NCI-H748 (cell line): ENCODE data around the gene GRIK3.

Source experiments
- DNase-seq: peaks from one replicate; lab custom pipeline; 2025; ENCODE audit not compliant: unreplicated experiment; lab: John Stamatoyannopoulos, UW

Gene GRIK3

GRCh38 chr1:36982709-36983108 is 51.6 kb downstream of the GRIK3 start:
- DNase-seq: no peak

DNA sequence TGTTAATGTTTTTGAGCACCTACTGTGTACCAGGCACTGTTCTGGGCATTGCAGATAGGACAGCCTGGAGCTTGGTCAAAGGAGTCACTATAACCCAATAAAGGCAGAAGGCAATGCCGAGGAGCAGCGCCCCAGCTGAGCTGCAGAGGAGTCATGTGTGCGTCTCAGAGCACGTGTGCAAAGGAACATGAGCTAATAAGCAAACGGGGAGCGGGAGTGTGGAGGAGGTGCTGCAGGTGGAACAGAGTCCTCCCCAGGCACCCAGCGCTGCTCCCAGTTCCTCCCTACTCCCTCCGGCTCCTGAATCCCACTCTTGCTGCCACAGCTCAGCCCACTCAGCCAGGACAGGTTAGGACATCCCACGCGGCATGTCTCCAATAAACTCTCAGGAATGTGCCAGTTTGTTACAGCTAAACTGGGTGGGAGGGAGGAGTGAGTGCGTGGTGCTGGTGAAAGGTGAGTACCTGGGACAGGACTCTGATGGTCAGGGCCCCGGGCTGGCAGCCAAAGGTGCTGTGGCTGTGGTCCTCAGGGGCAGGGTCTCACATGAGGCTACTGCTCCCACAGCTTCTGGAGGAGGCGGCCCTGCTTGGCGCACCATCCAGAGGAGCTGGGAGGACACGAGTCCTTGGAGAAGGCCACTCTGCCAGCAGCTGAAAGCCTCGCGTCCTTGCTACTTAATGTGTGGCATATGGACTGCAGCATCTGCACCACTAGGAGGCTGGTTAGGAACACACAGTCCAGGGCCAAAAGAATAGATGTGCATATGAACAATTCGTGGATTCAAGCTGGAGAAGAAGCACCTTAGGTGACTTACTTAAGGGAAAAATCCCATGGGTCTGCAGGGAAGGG is 52.3 kb downstream of the GRIK3 start:
- DNase-seq: no peak

DNA sequence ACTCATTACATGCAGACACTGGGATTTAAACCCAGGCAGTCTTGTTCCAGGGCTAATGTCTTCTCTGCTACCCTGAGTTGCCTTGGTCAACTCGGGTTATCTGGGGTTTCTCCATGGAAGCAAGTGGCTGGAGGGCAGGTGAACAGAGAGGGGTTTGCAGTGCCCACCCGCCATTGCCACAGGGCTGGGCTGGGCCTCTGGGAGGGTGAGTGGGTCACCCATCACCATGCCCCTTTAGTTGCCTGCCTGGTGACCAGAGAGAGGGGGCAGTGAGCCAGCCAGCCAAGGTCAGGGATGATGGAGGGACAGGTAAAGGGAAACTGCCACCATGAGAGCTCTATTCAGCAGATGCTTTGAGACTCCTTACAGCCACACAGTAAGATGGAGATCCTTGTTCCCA is 53.2 kb downstream of the GRIK3 start:
- DNase-seq: no peak

GRCh38 chr1:36977731-36978406 is 56.4 kb downstream of the GRIK3 start:
- no peak for DNase-seq

DNA sequence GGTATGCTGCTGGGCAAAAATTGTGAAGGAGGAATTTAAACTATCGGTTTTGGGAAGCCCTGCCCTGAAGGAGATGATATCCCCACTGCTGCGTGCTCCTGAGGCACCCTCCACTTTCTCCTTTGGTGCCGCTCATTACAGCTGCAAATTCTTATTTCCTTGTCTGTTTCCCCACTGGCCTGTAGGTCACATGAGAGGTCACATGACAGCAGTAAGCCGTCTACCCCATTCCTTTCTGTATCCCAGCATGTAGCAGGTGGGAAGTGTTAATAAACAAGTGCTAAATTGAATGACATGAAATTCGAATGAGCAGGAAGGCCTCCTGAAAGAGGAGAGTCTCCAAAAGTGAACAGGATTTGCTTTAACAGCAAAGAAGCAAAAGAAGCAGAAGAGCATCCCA is 58.7 kb downstream of the GRIK3 start:
- DNase-seq: no peak

DNA sequence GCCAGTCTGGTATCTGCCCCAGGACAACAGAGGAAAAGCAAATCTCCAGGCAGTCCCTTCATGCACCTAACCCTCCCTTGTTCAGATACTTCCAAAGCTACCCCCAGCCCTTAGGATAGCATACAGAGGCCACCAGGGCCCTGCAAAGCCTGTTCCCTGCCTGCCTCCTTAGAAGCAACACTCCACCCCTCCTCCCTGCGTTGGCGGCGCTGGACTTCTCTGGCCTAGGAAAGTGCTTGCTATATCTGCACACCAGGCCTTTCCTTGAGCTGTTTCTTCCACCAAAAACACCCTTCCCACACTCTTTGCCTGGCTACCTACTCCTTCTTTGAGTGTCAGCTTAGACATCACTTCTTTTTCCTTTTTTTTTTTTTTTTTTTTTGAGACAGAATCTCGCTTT is 61.3 kb downstream of the GRIK3 start:
- DNase-seq: no peak

DNA sequence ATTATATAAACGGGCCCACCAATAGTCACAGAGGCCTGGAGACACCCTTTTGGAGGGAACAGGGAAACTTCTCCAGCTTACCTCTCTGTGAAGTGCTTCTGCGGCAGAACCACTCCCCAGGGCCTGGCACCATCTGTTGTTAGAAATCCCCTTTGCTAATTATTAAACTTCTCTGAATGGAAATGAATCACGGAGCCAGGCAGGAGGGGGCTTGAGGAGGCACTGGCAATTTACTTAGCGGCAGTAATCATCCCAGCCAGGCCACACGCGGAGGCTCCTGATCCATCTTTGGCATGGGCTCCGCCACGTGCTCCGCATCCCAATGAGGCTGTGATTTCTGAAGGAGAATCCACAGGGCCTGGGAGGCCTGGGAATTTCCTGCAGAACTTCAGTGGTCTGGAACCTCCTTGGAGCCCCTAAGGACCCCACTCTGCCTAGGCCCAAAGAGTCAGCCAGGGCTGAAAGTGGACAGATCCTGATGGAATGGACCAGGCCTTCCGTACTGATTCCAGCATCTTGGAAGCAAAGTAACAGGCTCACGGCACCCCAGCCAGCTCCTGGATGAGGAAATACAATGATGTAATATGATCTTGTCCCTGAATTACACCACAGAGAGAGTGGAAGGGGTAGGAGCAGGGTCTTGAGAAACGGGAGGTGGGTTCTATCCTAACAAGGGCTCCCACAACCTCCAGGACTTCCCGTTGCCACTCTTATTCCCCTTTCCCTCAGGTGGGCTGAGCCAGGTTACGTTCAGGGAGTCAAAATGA is 62.3 kb downstream of the GRIK3 start:
- peak; percentile 32 for DNase-seq

- peak; percentile 97 for DNase-seq
These were observed 65.6 kb downstream of the GRIK3 start for GRCh38 chr1:36968730-36969129.

GRCh38 chr1:36966242-36966641 is 68.1 kb downstream of the GRIK3 start:
- no peak for DNase-seq

DNA sequence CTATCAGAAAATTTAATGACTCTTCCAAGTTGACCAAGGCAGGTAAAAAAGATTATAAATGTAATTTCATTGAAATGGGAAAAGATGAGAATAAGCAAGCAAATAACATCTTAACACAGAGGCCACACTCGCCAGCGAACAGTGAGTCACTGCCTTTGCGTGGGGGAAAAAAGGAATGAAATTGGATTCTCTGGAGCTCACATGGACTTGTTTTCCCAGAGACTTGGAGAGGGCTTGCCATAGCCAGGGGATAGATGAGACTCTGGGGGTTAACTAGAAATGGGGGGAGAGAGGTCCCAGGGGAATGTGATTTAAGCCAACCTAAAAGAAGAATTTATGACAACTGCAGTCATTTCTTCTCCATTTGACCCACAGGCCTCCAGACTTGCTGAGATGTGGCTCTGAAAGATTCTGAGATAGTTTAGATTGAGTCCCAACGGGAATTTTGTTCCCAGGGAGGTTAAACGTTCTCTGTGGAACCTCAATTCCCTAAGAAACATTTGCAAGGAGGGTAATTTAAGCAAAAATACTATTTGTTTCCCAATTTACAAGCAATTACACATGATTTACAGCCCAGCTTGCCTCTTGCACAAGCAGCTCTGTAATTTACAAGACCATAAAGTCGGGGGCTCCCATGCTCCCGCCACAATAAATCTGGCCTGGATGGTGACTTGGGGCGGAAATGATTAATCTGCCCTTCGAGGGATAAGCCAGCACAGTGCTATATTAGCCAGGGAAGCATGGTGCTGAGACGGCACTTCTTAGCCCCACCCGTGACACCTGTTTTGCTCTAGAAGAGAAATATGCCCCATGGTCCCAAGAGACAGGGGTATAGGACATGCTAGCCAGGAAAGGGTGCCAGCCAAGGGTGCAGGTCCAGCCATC is 68.8 kb downstream of the GRIK3 start:
- DNase-seq: no peak

- DNase-seq: peak; percentile 8
These were observed 69.5 kb downstream of the GRIK3 start for GRCh38 chr1:36964830-36965229.

- no peak for DNase-seq
These were observed 71.3 kb downstream of the GRIK3 start for GRCh38 chr1:36963006-36963405.

GRCh38 chr1:36961062-36961615 is 73.2 kb downstream of the GRIK3 start:
- no peak for DNase-seq

DNA sequence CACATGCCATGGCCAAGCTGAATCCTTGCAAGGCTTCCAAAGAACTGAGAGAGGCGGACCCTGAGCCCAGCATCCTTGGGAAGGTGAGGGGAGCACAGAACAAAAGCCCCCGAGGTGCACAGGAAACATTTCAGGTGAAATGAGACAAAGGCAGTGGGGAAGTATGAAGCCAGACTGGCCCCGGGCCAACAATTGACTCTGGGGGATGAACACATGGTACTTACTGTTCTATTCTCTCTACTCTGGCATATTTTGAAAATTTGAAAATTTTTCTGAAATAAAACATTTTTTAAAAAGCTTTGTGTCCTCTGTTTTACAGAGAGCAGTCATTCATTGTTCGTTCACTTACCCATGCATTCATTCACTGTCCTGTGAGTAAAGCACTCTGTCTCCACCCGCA is 77.7 kb downstream of the GRIK3 start:
- no peak for DNase-seq

GRCh38 chr1:36955016-36955415 is 79.3 kb downstream of the GRIK3 start:
- no peak for DNase-seq

- no peak for DNase-seq
These were observed 81.3 kb downstream of the GRIK3 start for GRCh38 chr1:36953061-36953460.

GRCh38 chr1:36951761-36952160 is 82.6 kb downstream of the GRIK3 start:
- DNase-seq: no peak

DNA sequence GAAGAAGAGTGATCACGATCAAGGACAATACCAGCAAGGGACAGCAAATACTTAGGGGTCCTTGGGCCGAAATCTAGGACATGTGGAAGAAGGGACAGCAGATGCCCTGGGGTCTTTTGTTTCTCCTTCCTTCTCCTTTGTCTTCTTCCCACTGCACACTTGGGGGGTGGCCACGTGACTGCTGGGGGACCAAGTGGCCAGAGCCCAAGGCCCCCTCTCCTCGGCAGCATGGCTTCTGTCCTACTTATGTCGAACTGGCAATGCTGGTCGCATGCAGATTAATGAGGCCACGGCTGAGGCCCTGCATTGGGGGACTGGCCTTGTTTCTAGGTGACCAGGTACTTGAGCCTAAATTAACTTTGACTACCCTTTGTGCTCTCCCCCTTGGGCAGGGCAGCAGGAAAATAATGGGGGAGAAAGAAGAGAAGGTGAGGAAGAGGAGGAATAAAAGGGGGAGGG is 83.0 kb downstream of the GRIK3 start:
- DNase-seq: no peak

GRCh38 chr1:36950604-36951291 is 83.6 kb downstream of the GRIK3 start:
- no peak for DNase-seq

- DNase-seq: no peak
These were observed 85.7 kb downstream of the GRIK3 start for GRCh38 chr1:36948606-36949005.
